MV-4-11 (cell line): ENCODE measurements around the gene CISTR.
A peak's percentile ranks its signal among the peaks of the same experiment; 100 is the strongest.
"Not testable (repeated sequence)": the region's sequence is repeated elsewhere in the genome, so short reads cannot be mapped to it uniquely, and the experiment has no call there.

Source experiments
- DNase-seq: peaks from one replicate; lab custom pipeline; 2025; lab: John Stamatoyannopoulos, UW

Gene CISTR

DNA sequence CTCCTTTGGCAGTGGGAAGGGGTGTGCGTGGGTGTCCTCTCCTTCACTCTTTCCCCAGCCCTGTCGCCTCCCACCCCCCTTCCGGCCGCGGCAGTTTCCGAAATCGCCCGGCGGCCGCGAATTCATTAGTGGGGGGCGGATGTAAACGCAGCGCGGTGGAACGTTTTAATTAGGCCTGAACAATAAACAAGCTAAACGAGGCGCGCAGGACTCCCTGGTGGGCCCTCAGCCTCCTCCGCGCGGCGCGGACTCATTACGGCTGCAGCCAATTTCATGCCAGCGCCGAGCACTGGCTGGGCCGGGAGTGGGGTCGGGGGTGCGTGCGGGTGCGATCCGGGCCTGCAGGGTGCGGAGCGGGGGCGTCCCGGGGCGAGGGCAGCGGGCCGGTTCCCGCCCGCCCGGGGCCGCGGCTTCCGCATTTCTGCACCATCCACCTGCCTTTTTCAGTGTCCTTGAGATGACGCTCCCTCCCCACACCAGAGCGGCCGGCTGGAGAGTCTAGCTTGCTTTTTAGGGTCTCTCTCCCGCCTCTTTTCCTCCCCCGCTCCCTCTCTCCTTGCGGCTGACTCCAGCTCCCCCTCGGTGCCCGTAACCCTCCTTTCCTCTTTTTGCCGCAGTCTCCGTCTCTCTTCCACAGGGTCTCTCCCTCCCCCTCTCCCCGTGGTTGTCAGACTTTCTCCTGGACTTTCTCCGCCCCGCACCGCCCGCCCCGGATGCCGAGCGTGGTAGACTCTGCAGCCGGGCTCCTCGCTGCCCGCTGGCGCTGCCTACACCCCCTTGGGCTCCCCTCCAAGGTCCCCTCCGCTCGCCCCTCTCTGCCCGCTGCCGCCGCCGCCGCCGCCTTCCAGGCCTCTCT is at the start of gene CISTR:
Gene CISTR (minus strand): TSS at position 644 of the 856 bp plus-strand sequence.
- DNase-seq: no peak

DNA sequence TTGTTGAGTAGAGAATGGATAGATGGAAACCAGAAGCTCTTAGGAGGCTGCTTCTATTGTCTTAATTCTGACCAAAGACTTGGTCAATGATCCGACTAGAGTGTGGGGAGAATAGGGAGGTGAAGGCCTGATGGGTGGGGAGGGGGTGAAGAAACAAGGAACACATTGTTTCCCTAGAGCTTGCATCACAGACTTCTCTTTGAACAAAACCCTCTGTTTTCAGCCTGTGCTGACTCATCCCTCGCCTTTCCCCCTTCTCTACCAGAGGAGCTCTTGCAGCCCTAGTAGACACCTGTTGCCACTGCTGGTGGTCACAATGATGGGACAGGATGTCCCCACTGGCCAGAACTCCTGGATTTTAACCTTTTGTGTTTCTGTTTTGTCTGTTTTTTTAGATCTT is 46.8 kb upstream of the CISTR start:
- no peak for DNase-seq

DNA sequence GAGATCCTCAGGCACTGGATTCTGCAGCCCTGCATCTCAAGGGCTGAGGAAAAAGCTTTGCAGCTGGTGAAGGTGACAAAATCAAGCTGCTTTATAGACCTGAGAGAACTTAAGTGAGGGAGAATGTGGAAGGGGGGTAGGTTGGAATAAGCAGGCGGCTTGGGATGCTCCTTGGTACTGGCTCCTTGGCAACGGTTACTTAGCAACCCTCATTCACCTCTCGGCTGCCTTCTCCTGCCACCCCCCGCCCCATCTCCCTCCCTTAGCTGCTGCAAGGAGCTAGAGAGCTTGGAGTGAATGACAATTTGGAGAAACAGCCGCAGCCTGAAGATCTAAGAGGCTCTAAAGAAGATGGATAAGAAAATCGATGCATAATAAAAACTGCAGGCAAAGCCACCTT is 44.1 kb upstream of the CISTR start:
- DNase-seq: no peak

DNA sequence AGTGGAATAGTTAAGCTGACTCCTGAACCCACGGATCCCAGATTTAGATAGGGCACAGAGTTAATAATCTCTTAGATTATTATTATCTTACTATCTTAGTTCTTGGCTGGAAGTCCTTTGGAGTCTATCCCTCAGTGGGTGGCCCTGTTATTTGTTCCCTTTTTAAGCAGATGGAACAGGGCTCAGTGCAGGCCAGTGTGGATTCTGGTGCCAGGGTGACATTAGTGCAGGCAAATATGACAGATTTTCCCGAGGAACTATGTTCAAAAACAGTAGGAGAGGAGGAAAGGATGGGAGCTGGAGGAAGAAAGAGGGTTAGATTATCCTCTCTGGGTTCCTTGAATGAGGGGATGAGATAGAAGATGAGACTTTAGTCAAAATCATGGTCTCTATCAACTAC is 41.4 kb upstream of the CISTR start:
- no peak for DNase-seq

DNA sequence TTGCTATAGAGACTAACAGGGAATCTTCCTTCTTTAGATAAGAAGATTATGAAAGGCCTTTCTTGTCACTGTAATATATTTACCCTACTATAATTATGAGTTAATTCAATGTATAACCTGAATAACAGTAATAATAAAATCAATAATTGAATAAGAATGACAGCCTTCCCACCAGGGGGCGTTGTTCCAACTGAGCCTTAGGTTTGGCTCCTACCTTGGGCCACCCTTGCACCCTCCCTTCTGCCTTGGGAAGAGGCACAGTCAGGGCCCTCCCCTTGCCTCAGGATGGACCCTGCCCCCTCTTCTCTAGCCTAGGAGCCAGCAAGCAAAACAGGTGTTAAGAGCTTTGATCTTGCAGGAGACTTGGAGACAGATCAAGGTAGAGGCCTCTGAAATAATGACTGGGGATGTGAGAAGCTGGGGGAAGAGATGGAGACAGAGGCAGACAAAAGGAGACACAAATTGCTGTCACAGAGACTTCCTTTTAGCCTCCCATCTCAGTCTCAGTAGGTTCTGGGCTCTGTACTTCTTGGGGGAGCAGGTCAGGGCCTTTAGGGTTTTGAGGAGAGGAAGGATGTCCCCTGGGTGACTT is 40.1 kb upstream of the CISTR start:
- no peak for DNase-seq

DNA sequence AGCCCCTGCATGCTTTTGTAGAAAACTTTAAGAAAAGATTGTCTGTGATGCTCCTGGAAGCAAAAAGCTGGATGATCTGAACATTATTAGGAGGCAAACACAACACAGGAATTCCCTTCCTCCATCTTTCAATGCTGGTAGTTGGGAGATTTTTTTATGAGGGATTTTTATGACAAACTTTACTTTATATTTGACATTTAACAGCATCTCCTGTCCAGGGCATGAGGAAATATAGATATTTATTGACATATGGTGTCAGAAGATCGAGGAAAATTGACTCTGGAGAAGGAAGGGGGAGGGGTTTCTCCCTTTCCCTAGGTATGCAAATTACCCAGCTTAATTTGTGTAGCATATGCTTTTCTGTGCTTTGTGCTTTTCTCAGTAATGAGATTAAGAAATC is 37.8 kb upstream of the CISTR start:
- DNase-seq: no peak

DNA sequence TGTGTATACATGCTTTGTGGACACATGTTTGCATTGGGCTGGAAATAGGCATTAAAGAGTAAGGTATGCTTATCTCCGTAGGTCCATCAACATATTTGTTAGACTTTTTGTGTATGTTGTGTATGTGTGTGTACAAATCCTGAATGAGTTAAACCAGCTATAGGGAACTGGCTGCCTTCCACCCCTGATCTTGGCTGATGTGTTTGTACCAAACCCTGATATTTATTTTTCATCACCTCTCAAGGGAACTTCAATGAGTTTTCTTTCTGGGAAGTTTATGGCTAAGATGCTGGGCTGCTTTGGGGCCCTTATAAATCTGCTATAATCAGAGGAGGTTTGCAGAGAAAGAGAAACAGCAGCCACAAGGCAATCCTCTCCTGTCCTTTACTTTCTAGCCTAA is 37.1 kb upstream of the CISTR start:
- no peak for DNase-seq

DNA sequence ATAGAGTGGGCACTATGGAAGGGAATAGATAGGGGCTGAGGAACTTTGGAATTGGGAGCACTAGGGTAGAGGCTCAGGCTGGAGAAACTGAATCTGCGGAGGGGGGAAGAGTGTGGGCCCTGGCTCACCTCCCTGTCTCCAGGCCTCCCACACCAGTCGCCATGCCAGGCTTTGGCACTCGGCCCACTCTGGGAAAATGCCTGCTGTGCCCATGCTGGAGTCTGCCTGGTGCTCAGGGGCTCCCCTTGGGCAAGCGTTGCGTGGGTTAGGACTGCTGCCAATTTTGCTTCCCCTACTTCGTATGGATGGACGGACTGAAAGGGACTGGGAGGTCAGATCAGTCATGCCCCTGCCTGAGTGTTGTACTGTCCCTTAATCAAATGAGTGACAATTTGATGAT is 34.6 kb upstream of the CISTR start:
- no peak for DNase-seq

DNA sequence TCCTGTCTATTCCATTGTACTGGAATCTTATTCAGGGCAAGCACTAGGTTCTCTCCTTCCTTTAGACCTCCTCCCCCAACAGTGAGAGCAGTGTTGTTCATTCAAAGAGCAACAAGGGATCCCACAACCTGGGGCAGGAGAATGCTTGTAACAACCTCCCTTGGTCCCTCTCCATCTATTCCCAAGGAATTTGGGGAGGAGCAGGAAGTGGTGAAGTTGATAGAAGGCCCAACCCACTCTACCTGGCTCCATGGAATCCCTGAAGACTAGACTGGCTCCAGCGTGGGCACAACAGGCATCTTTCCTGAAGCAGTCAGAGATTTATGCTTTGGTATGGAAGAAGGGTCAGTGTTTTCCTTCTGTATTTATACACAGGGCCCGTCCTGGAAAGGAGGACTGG is 33.4 kb upstream of the CISTR start:
- no peak for DNase-seq

DNA sequence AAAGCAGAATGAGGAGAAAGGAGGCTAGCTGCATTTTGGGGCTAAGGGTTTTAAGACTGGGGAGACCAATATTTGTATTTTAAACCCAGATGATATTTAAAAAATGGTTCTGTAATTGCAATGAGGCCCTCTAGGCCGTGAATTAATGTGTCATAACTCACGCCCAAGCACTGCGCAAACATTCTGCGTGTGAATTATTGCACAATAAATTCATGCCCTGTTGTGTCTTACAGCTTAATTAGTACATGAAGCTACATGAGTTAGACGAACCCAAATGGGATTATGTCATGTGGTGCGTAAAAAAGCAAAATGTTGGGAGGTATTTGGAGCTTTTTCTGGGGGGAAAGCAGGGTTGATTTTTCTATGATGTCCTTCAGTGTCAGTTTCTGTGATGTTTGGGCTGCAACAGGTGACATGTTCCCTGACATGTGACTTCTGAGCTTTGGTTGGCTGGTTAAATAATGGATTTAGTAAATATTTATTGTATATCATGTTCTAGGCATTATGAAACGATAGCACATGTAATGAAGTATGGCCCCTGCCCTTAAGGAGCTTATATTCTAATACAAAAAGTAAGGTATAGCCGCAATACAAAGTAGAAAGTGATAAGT is 30.4 kb upstream of the CISTR start:
- no peak for DNase-seq

DNA sequence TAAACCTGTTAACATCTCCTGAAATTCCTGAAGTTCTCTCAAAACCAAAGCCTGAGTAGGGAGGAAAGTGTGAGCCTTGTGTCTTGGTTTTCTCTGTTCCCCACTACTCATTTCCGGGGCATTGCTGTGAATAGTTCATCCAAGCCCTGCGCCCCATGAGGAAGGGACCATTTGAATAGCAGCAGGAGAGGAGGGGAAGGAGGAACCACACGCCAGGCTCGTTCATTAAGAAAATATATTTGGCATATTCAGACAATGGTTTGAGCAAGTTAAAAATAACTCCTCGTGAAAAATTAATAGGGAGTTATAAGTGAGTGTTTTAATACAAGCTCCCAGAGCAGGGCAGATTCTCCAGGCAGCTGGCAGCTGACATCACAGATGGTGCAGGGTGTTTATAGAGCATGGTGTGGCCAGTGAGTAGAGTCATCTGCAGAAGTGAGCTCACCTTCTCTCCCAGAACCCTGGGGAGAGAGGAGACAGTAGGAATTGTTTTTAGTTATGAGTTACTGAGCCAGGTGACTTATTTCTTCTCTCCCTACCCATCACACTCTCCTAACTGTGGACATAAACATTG is 29.5 kb upstream of the CISTR start:
- no peak for DNase-seq

DNA sequence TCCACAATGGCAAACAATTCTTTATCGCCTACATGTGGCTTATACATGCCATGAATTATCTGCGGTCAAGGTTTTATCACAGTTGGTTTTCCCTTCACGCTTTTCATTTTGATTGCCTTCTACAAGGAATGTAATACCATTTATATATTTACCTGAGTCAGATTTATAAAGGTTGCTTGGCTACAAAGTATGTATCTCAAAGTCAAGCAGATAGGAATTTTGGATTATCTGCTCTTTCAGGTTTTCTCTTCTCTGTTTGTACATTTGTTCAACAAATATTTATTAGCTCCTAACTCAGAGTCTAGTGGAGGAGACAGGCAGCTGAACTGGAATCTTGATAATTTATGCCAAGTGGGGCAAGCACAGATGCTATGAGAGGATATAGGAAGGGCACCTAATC is 28.5 kb upstream of the CISTR start:
- no peak for DNase-seq

DNA sequence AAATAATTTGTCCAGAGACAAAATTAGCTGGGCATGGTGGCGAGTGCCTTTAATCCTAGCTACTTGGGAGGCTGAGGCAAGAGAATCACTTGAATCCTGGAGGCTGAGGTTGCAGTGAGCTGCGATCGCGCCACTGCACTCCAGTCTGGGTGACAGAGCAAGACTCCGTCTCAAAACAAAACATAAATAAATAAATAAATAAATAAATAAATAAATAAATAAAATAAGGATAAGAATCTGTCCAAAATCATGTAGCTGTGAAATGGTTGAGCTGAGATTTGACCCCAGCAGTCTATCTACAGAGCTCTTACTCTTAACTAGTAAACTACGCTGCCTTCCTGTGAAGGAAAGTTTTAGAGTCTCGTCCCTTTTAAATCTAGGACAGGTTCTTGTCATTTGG is 27.9 kb upstream of the CISTR start:
- not testable (repeated sequence) for DNase-seq

DNA sequence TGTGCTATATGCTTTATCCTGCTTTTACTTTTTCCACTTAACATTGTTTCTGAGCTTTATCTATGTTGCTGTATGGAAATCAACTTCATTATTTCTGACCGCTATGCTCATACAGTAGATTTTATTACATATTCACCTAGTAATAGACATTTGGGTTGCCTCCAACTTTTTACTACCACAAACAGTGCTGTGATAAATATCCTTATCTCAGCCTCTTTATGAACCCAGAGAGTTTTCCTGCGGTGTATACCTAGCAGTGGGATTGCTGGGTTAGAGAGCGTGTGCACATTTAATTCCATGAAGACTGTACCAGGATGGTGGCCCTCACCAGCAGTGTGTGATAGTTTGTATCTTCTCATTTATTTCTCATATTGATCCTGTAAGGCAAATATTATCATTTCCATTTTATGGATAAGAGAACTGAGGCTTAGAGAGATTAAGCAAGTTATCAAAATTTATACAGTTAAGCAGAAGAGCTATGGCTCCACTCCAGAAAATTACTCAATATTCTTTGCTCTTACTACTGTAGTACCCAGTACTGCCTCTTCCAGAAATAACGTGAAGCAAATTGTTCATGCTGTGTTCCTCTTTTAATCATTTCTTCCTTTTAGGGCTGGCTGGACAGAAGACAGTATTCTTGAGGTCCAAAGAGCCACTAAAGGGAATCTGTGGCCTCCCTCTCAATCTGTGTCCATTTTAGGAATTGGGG is 26.3 kb upstream of the CISTR start:
- peak; percentile 11 for DNase-seq

DNA sequence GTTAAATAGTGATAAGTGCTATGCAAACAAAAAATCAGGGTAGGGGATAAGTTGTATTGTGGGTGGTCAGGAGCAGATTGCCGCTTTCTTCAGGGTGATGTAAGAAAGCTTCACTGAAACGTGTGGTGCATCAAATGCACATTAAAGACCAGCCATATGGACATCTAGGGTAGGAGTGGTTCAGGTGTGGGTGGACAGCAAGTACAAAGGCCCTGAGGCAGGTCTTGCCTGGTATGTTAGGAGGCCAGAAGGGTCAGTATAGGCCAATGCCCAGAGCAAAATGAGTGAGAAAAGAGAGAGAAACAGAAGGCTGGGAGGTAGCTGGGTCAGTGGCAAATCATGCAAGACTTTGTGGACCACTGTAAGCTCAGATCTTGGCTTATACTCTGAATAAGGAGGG is 25.6 kb upstream of the CISTR start:
- no peak for DNase-seq

DNA sequence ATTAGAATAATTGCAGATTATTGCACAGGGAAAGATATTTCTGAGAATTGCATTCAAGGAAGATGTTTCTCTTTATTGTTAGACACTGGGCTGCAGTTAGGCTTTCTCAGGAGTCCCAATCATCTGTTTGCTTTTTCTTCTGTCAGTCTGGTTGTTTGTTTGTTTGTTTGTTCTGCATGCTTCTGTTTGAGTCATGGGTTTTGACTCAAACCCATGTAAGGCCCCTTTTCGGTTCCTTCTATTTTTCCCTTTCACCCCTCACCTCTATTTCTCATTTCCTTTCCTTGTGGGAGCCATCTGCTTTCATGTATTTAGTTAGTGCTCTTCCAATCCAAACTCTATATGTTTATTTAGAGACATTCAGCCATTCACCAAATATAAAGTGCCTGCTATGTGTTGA is 25.1 kb upstream of the CISTR start:
- DNase-seq: no peak

DNA sequence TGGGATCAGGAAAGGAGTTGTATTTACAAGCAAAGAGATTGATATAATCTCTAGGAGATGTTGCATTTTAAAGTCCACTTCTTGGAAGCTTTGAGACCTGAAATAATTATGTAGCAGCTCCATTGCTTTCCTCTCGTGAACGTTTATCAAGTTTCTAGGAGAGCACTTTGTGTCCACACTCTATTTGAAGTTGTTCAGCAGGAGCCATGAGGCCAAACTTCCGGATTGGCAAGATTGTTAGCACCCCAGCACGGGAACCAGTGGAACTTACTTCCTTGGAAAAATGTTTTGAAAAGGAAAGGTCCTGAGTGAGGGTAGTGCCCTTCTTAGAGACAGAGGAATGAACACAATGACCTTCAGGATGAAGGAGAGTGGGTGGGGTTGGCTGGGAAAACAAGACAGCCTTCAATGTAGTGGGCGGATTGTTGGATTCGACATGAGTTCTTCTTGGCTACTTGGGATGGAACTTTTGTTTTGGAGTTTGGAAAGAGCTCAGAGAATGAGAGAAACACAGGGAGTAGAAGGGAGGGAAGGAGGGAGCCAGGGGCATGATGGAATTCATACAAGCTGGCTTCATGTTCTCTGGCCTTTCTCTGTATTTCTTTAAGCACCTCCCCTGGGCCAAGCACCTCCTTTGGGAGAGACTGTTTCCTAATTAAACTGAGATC is 23.8 kb upstream of the CISTR start:
- no peak for DNase-seq

DNA sequence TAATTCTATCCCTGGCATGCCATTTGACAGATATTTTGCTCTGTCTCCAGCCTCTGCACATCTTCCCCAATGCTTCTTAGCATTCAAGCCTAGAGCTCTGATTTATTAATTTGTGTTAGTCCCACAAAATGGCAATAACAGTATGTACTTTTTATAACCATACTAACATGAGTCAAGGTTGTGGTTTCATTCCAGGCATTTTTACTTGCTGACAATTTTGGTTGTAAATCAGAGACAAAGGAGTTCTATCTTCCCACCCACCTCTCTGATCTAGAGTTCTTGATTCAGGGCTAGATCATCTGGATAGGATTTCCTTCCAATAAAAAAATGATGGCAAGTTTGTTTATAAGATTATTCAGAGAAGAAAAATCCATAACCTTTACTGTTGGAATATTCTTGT is 18.5 kb upstream of the CISTR start:
- DNase-seq: no peak

DNA sequence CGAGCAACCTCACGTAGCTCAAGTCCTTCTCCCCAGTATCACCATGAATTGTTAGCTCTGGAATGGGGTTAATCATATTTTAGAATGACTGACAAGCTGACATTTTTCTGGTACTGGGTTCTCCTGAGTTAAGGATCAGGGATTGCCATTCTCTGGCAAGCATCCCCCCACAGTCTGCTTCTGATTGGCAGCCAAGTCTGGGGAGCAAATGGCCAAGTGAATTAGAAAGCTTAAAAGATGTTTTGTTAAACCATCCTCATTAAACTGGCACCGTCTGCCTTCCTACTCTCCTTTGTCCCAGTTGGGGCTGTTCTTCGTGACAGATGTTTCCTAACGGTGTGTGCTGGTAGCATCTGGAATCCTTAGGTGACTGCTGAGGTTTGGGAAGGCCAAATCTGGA is 17.2 kb upstream of the CISTR start:
- DNase-seq: no peak

DNA sequence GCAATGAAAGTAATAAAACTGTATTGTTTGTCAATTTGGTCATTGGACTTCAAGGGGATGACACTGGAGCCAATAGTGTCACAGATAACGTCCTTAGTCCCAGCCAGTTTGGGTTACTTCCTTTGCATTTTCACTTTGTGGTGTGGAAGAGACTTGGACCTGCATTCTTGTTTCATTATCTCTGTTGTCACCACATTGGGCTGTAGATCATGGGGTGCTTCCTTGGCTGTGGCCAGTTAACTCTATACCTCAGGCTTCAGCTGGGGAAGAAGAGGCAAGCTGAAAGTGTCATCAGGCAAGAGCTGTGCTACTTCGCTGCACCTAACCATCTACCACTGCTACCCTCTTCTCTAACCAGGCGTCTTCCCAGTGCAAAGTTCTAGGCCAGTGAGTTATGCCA is 15.1 kb upstream of the CISTR start:
- DNase-seq: no peak

DNA sequence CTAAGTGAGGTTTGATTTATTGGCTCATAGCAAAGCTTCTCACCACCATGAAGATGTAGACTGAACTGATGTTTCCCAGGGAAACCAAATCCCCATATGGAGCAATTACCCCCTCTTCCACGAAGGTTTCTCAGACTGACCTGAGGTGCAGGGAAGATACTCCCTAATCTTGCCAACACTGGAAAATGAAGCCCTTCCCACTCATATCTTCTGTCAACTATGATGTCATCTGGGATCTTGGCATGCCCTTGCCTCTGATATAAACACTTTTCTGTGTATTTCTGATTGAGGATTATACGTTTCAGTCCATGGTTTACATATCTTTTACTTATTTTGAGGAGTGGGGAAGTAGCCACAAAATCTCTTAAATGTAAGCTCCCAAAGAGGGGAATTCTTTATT is 14.1 kb upstream of the CISTR start:
- DNase-seq: no peak

DNA sequence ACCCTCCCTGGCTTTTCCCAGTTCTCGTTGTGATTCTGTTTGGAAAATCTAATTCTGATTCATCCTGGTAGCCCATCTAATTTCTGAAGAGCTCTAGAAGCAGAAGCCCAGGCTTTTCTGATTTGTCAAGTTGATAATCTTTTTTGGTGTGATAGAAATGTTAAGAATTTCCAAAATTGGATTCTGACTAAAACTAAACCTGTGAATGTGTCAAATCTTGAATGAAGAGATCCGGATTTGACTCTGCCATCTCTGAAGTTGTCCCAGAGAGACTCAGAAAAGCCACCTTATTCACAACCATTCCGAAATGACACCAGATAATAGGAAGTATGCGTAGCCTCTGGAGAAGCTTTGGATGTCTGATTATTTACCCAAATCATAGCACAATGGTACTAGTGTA is 12.8 kb upstream of the CISTR start:
- no peak for DNase-seq
